Germinal center (tissue), 1 donor: ENCODE measurements around the gene SALL4.
"Not testable (repeated sequence)": the region's sequence is repeated elsewhere in the genome, so short reads cannot be mapped to it uniquely, and the experiment has no call there.

Experiments used
- DNase-seq: peaks from one replicate; pipeline ENCODE4 v3.0.0; 2012; ENCODE audit warnings: mixed read lengths, low spot score

The SALL4 gene

GRCh38 chr20:51801122-51801822 lies 1.0 kb downstream of the SALL4 start:
- no peak for DNase-seq

- no peak for DNase-seq
Observed at GRCh38 chr20:51800872-51801121, 1.5 kb downstream of the SALL4 start.

- DNase-seq = peak; percentile 72
Observed at GRCh38 chr20:51800060-51800871, 2.1 kb downstream of the SALL4 start.

GRCh38 chr20:51799401-51799860 lies 2.9 kb downstream of the SALL4 start:
- DNase-seq = no peak

GRCh38 chr20:51797357-51798025 lies 4.8 kb downstream of the SALL4 start:
- DNase-seq = no peak

GRCh38 chr20:51796340-51796739 lies 6.0 kb downstream of the SALL4 start:
- DNase-seq = no peak

- DNase-seq = no peak
Observed at GRCh38 chr20:51792960-51793359, 9.4 kb downstream of the SALL4 start.

- DNase-seq = no peak
Observed at GRCh38 chr20:51791626-51792025, 10.7 kb downstream of the SALL4 start.

GRCh38 chr20:51790256-51790655 lies 12.1 kb downstream of the SALL4 start:
- no peak for DNase-seq

GRCh38 chr20:51789434-51789833 lies 12.9 kb downstream of the SALL4 start:
- no peak for DNase-seq

GRCh38 chr20:51788822-51789221 lies 13.5 kb downstream of the SALL4 start:
- DNase-seq = no peak

GRCh38 chr20:51784299-51784698 lies 18.0 kb downstream of the SALL4 start:
- DNase-seq = no peak

- DNase-seq = not testable (repeated sequence)
Observed at GRCh38 chr20:51778229-51778759, 24.0 kb downstream of the SALL4 start.

- DNase-seq = no peak
Observed at GRCh38 chr20:51775241-51775640, 27.1 kb downstream of the SALL4 start.

- DNase-seq = no peak
Observed at GRCh38 chr20:51772236-51772635, 30.1 kb downstream of the SALL4 start.

- no peak for DNase-seq
Observed at GRCh38 chr20:51769976-51770615, 32.2 kb downstream of the SALL4 start.

- no peak for DNase-seq
Observed at GRCh38 chr20:51768759-51769517, 33.4 kb downstream of the SALL4 start.

GRCh38 chr20:51767867-51768758 lies 34.2 kb downstream of the SALL4 start, which contains the start of gene ATP9A:
Gene ATP9A, minus strand, starts transcription at chr20:51768390. Its CDS starts 21 bp downstream, at chr20:51768369.
- no peak for DNase-seq

- peak; percentile 59 for DNase-seq
Observed at GRCh38 chr20:51766994-51767866, 35.1 kb downstream of the SALL4 start.
